ENCODE data around the gene AUTS2. TPM values are rescaled to one million over a fixed set of nuclear protein-coding genes. Genes with fewer than 3 reads are reported as not detected.

Gene AUTS2
- total RNA-seq, 1 donor from 2014 or later = 119 TPM

DNA sequence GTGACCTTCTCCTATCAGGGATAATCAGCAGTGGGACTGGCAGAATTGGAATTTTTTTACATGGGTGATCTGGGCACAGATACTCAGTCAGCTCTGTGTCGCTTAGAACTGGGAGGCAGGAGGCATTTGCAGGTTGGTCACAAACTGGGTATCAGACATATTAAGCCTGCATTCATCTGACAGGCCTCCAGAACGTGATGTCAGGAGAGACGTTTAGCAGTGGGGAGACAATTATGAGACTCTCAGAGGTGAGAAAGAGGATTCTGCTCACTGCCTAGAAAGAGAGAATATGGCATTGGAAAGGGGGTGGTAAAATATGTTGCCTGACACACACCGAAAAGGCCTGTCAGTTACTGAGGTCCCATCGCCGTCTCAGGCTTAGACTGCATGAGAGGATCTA lies 816.1 kb downstream of the AUTS2 start:
- no peak for DNase-seq (ENCODE audit: low spot score)

DNA sequence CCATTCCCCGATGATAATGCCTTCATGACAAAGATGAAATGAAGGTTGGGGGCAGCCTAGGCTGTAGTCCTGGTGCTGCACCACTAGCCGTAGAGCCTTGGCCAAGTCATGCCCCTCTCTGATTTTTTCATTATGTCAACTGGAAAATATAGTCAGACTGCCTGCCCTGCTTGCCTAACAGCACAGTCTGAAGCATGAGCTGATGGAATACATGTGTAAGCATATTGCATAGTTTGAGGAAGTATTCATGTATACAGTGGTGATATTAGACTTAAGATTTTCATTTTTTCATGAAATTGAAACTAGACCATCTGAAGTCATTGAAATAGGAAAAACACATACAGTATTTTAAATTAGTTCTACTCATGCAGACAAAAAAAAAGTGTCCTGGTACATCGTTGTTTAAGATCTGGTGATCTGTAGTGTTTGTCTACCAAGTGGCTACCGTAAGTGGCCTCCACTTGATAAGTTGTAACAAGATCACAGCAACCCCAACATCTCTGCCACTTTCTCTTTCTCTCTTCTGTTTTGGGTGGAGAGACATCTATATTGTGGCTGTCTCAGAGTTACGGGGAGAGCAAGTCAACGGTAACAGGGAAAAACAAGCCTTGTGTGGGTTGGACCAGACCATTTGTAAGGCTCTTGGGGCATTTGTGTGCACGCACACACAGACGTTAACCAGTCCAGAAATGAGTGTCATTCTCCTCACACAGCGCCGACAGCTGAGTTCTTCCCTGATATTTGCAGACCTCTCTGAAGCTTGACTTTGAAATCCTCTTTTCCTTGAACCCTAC lies 817.1 kb downstream of the AUTS2 start:
- no peak for DNase-seq (ENCODE audit: low spot score)

DNA sequence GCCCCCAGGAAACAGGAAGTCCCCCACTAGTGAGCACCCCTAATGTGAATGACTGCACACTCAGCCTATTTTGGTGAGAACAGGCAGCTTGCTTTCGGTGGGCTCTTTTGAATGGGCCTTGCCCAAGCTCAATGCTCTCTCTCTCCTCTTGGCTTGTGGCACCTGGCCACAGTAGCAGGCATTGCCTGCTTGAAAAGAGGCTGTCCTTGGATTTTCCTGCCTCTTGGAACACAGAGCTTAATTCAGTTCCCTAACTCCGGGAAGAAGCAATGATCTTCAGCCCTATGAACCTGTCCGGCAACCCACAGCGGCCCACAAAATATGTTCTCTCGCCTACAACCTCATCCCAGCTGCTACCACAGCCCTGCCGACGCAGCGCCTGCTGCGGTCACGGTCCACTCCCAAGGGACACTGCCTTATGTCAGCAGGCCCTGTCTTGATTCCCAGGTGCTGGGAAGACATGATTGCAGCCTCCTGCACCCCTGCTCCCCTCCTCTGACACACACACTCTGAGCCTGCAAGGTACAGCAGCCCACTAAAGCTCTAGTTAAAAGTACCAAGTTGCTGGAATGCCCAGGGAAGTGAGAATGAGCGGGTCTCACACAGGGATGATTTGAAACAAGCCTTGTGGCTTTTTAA lies 818.2 kb downstream of the AUTS2 start:
- no peak for DNase-seq (ENCODE audit: low spot score)

DNA sequence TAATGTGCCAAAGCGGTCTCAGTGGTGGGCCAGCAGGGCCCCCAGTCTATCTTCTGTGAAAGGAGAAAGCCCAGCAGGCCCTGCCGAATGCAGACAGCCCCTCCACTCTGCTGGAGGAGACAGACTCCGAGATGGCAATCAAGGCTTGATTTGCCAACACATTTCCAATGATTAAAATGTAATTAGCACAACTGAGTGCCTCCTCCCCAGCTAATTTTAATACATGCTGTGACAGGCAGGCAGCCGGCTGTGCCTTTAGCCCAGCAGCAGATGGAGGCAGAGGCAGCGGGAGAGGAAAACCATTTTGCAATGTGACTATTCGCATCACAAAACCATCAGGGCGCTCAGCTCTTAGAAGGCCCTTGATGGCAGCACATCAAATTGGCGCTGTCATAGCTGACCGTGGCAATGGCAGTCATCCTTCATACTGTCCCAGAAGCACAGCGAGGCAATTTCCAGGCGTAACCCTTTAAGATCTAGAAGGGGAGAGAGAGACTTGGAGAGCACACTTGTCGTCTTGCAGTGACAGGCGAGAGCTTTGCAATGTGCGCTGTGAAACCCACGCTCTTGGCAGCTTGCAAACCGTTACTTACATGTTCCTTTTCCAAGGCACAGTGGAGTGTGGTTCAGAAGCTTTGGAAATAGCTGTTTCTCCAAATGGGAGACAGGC lies 818.8 kb downstream of the AUTS2 start:
- no peak for DNase-seq (ENCODE audit: low spot score)

DNA sequence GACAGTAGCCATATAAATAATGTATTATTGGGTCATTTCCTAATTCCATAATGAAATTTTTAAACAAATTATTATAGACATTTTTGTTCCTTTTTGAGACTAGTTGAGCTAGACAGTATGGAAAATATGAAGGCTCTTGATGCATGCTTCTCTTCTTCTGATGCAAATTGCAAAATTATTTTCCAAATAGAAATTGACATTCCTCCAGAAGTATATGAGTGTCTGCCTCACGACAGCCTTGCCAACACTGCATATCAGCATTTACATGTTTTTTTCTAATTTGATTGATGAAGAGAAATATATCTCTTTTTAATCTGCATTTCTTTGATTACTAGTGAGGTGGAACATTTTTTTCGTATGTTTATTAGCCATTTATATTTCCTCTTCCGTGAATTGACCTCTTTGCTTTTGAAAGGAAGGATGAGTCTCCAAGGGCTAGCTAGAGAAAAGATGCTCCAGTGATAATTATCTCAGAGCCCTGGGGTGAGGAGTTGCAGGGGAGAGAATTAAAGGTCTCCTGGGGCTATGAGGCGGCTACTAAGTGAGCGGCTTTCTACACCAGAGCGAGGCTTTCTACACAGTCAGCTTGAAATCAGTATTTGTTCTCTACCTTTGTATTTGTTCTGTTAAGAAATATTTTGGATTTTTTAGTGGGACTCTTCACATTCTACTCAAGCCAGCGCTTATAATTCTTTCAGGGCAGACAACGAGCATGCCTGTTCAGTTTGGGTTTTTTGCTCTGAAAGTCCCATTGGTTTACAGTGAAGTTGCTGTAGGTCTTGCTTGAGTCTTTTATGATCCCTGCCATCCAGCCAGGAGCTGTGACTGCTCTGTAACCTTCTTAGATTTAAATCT lies 821.5 kb downstream of the AUTS2 start:
- DNase-seq (ENCODE audit: low spot score) = no peak

DNA sequence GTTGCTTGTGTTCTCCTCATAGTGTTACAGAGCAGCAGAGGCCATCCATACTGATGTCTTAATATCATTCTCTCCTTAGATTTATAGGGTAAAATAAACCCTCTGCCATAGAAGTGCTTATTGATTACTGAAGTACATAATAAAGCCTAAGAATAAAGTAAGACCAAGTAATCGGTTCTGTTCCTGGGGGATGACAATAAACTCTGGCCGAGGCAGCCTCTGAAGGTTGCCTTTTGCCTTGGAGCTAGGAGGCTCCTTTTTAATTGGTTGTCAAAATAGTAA lies 822.0 kb downstream of the AUTS2 start:
- no peak for DNase-seq (ENCODE audit: low spot score)

DNA sequence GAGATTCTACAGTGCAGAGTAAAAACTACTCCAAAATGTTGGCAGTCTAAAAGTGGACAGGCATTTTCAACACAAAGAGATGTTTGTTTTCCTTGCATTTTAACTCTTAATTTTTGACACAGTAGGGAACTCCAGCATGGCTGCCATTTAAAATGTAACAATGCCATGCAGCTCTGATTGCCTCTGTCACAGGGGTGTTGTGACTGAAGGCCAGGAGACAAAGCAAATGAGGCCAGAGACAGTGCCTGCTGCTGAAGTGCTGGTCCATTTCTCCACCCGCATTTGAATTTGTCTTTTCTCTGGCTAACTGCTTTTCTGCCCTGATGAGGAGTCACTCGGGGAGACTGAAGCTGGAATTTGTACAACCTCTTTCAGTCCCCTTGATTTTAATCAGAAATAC lies 823.0 kb downstream of the AUTS2 start:
- no peak for DNase-seq (ENCODE audit: low spot score)

DNA sequence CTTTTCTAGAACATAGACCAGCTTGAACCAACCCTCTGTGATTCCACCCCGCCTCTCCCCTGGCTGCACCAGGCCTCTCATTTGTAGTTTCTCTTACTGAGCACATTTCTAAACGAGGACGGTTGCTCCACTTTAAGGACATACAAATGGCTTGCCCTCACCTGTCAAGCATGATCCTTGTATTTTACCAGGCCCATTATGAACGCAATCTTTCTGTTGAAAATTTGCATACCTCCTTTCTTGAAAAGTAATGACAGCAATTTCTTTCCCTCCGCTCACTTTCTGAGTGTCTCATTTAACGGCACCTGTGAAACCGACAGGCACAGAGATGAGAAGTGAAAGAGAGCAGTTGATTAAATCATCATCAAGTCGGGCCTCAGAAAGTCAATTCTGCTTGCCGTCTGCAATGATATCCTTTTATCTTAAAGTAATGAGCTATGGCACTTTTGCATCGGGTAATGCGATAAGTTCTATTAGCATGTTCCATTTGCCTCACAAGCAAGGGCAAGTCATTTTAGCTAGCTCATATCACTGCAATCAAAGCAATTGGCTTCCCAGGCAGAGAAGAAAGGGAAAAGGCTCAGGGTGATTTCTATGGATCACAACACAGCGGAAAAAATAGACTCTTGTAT lies 828.1 kb downstream of the AUTS2 start:
- no peak for DNase-seq (ENCODE audit: low spot score)

DNA sequence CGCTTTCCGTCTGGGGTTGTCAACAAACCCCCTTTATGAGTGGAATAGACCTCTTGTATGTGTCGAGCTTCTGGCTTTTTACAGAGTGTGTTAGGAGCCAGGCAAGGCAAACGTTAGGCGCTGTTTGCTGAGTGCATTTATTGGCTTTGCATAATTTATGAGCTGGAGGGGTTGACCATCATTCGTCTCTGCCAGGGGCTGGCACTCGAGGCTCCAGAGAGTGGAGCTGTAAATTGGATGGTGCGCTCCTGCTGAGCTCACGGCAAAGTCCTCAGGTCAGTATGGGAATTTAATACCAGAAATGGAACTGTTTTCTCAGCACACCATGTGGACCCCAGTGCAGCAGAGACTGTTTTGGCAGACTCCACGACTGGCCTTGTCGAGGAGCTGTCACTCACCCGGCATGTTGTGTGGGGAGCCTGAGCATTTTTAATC lies 834.3 kb downstream of the AUTS2 start:
- DNase-seq (ENCODE audit: low spot score) = no peak

DNA sequence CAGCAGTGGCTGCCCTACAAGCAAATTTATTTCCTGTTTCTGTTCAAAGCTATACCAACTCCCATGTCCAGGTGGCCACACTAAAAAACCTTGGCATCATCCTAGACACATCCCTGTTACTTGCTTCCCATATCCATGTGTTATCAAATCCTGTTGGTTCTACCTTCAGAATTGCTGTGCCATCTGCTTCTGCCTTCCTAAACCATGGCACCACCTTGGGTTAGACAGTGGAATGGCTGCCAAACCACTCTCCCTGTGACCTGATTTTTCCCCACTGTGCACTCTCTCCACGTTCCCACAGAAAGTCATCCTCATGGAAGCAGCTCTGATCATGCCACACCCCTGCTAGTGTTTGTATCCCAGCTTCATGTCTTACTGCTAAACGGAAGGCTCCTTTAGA lies 836.1 kb downstream of the AUTS2 start:
- no peak for DNase-seq (ENCODE audit: low spot score)

DNA sequence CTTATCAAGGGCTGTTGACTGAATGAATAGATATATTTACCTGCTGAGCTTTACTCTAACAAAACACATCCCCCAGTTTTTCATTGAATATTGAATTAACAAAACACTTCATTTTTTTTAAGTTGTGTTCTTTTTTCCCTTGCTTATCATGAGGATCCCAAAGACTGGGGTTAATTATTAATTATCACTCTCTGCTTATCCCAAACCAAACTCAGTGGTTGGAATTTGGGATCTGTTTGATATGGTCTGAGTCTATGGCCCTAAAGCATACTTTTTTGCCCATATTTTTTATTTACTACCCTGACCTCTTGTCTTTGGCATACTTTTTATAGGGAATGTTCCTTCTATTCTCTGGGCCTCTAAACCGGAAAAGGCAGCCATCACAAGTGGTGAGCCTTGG lies 836.5 kb downstream of the AUTS2 start:
- DNase-seq (ENCODE audit: low spot score) = no peak

DNA sequence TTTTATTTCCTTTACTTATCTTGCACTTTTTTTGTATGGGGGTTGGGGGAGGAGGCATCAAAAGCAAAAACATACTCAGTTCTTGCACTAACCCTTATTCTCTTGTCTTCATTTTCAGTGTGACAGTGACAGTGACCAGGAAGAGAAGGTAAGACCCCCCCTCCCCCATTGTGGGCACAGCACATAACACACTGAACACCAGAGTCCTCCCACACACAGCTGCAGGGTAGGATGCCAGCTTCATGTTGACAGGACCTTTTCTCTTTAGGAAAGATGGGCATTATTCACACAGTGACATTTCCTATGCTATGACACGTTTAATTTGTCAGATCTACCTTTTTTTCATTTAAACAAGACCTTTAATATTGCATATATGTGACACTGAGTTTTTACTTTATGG lies 837.4 kb downstream of the AUTS2 start:
- no peak for DNase-seq (ENCODE audit: low spot score)

DNA sequence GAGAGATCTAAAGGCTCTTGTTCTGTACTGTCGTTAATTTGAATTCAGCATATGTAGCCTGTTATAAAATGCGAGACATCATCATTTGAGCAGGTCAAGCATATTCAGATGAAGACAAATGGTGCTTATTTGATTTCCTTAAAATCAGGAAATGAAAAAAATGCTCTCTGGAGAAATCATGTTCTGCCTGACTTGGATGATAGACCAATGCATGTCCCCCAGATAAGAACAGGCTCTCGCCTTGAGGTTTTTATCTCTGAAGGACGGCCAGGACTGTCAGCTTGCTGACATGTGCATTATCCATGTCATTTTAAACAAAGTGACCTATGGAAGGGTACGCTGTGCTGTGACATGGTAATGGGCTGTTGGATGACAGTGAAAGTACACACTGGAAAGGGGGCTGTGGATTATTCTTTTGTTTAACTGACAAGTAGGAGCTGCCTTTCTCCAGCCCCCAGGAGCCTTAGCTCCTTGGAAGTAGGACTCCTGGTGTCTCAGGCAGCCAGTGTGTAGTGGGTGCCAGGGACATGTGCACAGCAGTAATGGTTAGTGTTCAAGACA lies 838.6 kb downstream of the AUTS2 start:
- no peak for DNase-seq (ENCODE audit: low spot score)

DNA sequence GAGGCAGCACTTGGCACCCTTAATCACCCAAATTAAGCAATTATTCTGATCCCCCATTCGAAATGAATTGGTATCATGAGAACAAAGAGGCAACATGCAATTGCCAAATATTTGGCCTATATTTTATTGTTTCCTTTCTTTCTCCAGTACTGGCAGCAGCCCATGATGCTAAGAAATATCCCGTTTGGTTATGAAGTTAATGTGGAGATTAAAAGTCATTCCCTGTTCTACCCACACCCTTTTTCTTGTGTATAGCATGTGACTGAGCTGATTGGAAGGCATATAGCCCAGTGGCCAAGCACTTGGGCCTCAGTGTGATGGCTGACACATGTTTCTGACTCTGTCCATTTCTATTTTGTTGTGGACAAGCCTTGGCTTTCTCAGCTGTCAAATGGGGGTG lies 841.4 kb downstream of the AUTS2 start:
- no peak for DNase-seq (ENCODE audit: low spot score)

DNA sequence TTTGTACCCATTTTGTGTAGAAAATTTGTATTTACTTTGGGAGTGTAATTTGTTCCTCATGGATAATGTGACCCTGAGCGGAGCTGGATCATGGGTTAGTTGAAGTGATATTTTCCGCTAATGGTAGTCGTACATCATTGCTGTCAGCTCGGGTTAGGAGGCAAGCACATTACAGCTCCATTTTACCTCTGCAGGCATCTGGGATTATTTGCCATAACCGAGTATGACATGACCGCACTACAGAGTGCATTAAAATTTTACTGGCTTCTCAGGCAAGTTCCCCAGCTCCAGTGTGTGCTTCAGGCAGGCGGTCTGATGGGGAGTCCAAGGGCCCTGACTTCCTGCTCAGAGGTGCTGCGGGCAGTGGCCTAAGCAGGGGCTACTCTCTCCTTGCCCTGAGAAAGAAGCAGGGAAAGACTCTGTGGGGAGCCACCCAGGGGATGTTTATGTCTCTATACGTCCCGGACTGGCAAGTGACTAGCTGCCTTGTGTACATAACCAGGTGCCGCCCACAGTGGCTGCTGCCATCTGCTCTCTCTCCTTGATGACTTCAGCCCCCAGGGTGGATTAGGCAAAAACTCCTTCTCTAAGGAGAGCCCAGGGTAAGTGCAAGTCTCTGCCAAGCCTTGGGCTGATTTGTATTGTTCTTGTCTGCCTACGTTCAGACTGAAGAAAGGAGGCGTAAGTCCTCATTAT lies 848.3 kb downstream of the AUTS2 start:
- no peak for DNase-seq (ENCODE audit: low spot score)

DNA sequence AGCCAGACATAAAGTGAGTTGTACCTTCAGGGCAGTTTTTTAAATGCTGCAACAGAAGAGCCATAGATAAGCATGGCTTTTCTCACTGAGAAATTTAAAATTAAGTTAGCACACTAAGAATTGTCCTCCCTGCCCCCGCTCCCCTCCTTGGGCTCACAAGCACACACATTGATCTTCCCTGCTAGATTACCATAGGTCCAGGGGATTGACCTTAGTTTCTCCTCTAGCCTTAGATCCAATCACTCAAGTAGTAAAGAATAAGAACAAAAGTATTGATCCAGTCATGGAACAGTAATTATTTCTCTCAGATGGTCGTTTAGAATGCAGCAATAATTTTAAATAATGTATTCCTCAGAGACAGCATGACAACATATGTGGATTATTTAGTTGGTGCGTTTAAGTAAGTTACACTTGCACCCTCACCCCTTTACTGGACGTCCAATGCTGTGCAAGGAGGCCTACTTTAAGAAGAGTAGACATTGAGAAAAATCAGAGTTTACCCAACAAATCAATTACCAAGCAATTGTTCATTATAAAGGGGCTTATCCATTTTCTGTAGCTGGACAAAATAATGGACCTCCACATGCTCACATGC lies 850.1 kb downstream of the AUTS2 start:
- DNase-seq (ENCODE audit: low spot score) = no peak

DNA sequence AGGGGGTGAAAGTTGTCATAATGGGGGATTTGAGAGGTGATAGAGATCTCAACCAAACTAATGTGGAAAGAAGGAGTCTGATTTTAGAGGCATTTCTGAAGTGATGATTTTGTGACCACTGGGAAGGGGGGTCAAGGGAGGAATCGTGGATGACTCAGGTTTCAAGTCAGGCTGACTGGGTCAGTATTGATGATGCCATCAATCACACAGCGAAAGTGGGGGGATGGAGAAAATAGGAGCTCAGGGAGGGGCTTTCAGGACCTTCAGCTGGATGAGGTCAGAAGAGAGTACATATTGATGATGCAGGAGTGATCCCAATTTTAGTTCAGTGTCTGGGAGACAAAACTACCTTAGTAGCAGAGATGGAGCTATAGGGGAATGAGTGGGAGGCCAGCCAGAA lies 852.5 kb downstream of the AUTS2 start:
- no peak for DNase-seq (ENCODE audit: low spot score)

DNA sequence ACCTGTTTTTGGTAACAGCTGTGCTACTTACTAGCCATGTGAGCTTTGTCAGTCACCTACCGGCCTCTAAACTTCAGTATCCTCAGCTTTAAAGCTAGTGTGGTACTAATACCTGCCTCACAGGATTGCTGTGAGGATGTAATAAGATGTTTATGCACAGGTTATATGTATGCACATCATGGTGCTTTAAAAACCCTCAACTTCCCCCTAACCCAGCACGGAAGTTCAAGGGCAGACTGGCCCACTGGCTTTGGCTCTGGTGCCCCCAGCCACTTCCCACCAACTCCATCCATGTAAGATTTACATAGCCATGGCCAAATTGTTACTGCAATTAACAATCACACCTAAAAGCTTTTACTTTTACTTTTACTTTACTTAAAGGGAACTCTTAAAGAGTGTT lies 857.6 kb downstream of the AUTS2 start:
- DNase-seq (ENCODE audit: low spot score) = no peak

DNA sequence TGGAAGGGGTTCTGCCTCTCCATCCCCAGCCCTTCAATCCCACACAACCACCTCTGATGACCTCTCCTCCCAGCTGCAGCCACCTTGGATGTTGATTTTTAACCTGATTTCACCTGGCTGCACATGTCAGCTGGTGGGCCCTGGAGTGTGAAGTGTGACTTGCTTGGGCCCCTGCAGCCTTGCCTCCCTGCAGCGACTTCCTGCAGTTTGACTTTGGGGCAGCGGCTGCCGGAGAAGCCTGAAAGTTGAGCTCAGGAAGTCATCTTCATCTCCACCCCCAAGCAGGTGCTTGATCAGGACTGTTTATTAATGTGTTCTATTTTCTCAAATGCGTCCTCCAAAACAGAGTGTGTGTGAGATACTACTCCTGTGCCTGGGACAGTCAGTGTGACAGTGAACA lies 858.4 kb downstream of the AUTS2 start:
- DNase-seq (ENCODE audit: low spot score) = no peak

DNA sequence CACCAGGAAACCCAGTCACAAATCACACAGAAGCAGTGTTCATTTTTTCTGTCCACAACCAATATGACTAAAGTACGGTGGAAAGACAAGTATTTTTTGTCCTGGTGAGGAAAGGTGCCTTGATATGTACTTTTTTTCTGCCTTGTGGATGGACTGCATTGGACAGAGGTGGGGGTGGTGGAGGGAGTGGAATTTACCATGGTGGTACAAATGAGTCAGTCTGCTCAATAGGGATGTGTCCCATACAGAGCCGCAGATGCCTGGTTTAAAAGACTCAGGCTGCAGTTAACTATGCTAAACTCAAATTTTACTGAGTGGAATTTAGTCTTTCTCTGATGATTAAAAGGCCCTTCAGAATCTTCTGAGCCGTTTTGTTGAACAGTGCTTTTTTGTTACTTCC lies 859.2 kb downstream of the AUTS2 start:
- no peak for DNase-seq (ENCODE audit: low spot score)
